Hepatocyte (in vitro differentiated cells): Measurements from ENCODE around the gene JUNB.

ENCODE experiments used
- CTCF ChIP-seq: fragments of 200-600 bp; sonication (generic); IDR thresholded peaks from 2 replicates; pipeline ENCODE4 v1.5.1; 2016; ENCODE audit warnings: antibody characterized with exemption, mild to moderate bottlenecking; ENCODE audit not compliant: poor library complexity
- EZH2phosphoT487 ChIP-seq: fragments of 200-600 bp; sonication (generic); IDR thresholded peaks from one replicate; pipeline ENCODE4 v1.6.1; 2018; ENCODE audit warnings: antibody characterized with exemption, mild to moderate bottlenecking, low read depth, moderate library complexity; ENCODE audit not compliant: unreplicated experiment, severe bottlenecking

DNA sequence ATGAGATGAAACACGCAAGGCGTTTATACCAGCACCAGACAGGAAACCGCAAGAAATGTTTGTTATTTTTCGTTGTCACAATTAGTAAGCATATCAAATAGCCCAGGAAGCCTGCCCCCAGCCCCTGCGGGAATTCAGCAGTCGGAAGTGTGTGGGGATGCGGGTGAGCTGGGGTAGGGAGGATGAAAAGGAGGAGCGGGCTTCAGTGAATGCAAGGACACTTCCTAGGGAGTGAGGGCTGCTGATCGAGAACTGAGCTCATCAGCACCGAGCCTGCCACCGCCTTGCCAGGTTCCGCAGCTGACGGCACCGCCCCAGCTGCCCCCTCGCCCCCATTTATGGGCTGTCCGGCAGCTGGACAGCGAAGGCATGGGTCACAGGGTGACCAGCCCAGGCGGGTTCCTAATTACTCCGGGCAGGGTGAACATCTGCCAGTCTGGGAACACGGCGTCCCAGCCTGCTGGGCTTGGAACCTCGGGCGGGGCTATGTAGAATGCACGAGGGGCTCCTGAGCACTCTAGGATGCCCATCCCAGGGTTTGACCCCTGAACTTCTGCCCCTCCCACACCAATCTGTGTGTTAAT lies 41.3 kb upstream of the JUNB start:
- TF ChIP-seq CTCF (no peak), EZH2phosphoT487 (no peak)
